GM12878 (cell line): ENCODE data around the gene ZNF709.

ENCODE experiments used
- BCLAF1 ChIP-seq: fragments of 450-650 bp; IDR thresholded peaks from 2 replicates; pipeline ENCODE4 v1.6.1; 2017; ENCODE audit warnings: antibody characterized with exemption, mild to moderate bottlenecking, moderate library complexity
- EED ChIP-seq: sonication (generic); IDR thresholded peaks from 2 replicates; pipeline ENCODE4 v1.6.1; 2016; ENCODE audit warnings: antibody characterized with exemption, low read depth
- EZH2 ChIP-seq: IDR thresholded peaks from 2 replicates; pipeline ENCODE4 v1.6.1; 2012; ENCODE audit warnings: low read depth, mild to moderate bottlenecking, control low read depth, inconsistent platforms, low read length, borderline replicate concordance; ENCODE audit not compliant: control insufficient read depth
- FOXK2 ChIP-seq: fragments of 450-650 bp; IDR thresholded peaks from 2 replicates; pipeline ENCODE4 v1.6.1; 2017; ENCODE audit warnings: mild to moderate bottlenecking, moderate library complexity
- NFIC ChIP-seq: IDR thresholded peaks from 2 replicates; pipeline ENCODE4 v1.6.1; 2012; ENCODE audit warnings: low read depth, mild to moderate bottlenecking, inconsistent platforms, low read length, moderate library complexity
- NR2C2 ChIP-seq: IDR thresholded peaks from 2 replicates; pipeline ENCODE4 v1.6.1; 2011; ENCODE audit warnings: borderline replicate concordance, low read depth; ENCODE audit not compliant: control insufficient read depth, insufficient read length
- TF ChIP-seq, protein P1 (sequence below), 3 experiments: IDR thresholded peaks in 2 of 3; conservative IDR thresholded peaks in 1 of 3; 2 replicates each; pipeline ENCODE4 v1.5.1; 2011; ENCODE audit warnings: low read depth in 3 of 3, low read length in 3 of 3, mild to moderate bottlenecking in 3 of 3, control low read depth in 2 of 3, moderate library complexity in 2 of 3, inconsistent platforms in 1 of 3, mixed read lengths in 1 of 3; ENCODE audit not compliant: control insufficient read depth in 2 of 3, insufficient read depth in 1 of 3; ENCODE audit errors: extremely low read depth in 1 of 3

- TF ChIP-seq, protein P1, sequence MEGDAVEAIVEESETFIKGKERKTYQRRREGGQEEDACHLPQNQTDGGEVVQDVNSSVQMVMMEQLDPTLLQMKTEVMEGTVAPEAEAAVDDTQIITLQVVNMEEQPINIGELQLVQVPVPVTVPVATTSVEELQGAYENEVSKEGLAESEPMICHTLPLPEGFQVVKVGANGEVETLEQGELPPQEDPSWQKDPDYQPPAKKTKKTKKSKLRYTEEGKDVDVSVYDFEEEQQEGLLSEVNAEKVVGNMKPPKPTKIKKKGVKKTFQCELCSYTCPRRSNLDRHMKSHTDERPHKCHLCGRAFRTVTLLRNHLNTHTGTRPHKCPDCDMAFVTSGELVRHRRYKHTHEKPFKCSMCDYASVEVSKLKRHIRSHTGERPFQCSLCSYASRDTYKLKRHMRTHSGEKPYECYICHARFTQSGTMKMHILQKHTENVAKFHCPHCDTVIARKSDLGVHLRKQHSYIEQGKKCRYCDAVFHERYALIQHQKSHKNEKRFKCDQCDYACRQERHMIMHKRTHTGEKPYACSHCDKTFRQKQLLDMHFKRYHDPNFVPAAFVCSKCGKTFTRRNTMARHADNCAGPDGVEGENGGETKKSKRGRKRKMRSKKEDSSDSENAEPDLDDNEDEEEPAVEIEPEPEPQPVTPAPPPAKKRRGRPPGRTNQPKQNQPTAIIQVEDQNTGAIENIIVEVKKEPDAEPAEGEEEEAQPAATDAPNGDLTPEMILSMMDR (IDR thresholded peaks at IDR 0.05 in 2 of 3, conservative IDR thresholded peaks at IDR 0.05 in 1 of 3; ENCODE audit: control insufficient read depth in 2 of 3, extremely low read depth in 1 of 3, insufficient read depth in 1 of 3, low read depth in 3 of 3, low read length in 3 of 3) = no peak
- TF ChIP-seq NR2C2 (no peak), EED (no peak), BCLAF1 (no peak), FOXK2 (no peak), NFIC (no peak), EZH2 (no peak)
Observed at GRCh38 chr19:12465211-12465610, 19.4 kb downstream of the ZNF709 start.
